ENCODE measurements around the gene MRPL32.

DNA sequence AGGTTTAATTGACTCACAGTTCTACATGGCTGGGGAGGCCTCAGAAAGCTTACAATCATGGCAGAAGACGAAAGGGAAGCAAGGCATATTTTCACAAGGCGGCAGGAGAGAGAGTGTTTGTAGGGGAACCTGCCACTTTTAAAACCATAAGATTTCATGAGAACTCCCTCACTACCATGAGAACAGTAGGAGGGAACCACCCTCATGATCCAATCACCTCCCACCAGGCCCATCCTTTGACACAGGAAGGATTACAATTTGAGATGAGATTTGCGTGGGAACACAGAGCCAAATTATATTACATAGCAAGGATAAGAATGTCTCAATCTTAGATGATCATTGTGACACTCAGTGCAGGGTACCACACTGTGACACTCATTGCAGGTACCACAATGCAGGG lies 44.2 kb downstream of the MRPL32 start:
- TF ChIP-seq CTCF (IDR thresholded peaks at IDR 0.05) (no peak), ZFX (IDR thresholded peaks at IDR 0.05; ENCODE audit: borderline replicate concordance) (no peak)

All from 22Rv1 (cell line).